Uterus (tissue), 4 donors: ENCODE measurements around the gene MS4A4A. TPM values are rescaled to one million over a fixed set of nuclear protein-coding genes. Genes with fewer than 3 reads are reported as not detected.

Source experiments
- DNase-seq, 2 donors: peaks; one replicate each; pipeline ENCODE4 v3.0.0-alpha.2; 2019 to 2020
- H3K27ac ChIP-seq, 2 donors: fragments of 200-600 bp; sonication (generic); 1 replicate in 1 of 2; 2 replicates in 1 of 2; pipeline ENCODE4 v1.5.1; 2016 to 2018
- H3K27me3 ChIP-seq, 2 donors: fragments of 200-600 bp; sonication (generic); one replicate each; pipeline ENCODE4 v1.5.1; 2018 to 2019; ENCODE audit warnings: control low read depth in 1 of 2
- H3K36me3 ChIP-seq, 2 donors: fragments of 200-600 bp; sonication (generic); one replicate each; pipeline ENCODE4 v1.5.1; 2019; ENCODE audit warnings: control low read depth in 1 of 2
- H3K4me1 ChIP-seq, 2 donors: fragments of 200-600 bp; sonication (generic); one replicate each; pipeline ENCODE4 v1.5.1; 2018 to 2019; ENCODE audit warnings: control low read depth in 1 of 2
- H3K4me3 ChIP-seq, 2 donors: fragments of 200-600 bp; sonication (generic); 1 replicate in 1 of 2; 2 replicates in 1 of 2; pipeline ENCODE4 v1.5.1; 2018 to 2019; ENCODE audit warnings: mild to moderate bottlenecking in 1 of 2
- H3K9me3 ChIP-seq, 2 donors: fragments of 200-600 bp; sonication (generic); one replicate each; pipeline ENCODE4 v1.5.1; 2019; ENCODE audit warnings: control low read depth in 1 of 2
- CTCF ChIP-seq, 4 experiments: fragments of 200-600 bp in 2 of 4; fragments of 450-650 bp in 2 of 4; sonication (generic) in 2 of 4; IDR thresholded peaks; one replicate each; pipeline ENCODE4 v1.5.1; 2016 to 2019; ENCODE audit warnings: antibody characterized with exemption in 4 of 4, mild to moderate bottlenecking in 2 of 4, moderate library complexity in 1 of 4
- POLR2A ChIP-seq, 2 donors: fragments of 450-650 bp; IDR thresholded peaks; one replicate each; pipeline ENCODE4 v1.6.1; 2016; ENCODE audit warnings: antibody characterized with exemption in 2 of 2, mild to moderate bottlenecking in 1 of 2, moderate library complexity in 1 of 2
- intact Hi-C: fragments of 100-400 bp; cut with DNase I; formaldehyde crosslinking; loops from one replicate; pipeline ENCODE4 v1.15.1; 2023; ENCODE audit warnings: low total_unique reads
- total RNA-seq, 4 donors: library from RNA; depleted of rRNA in 3 of 4; stranded (reverse); fragments of >200 nt in 3 of 4; gene quantifications; one replicate each; pipeline versions ENCODE4 v1.1.0 to v1.2.4, GENCODE V29; 2014 to 2023
- donor health status: DM: yes; HTN: yes; CAD: no.

MS4A4A gene
- total RNA-seq, 4 donors from 2014 or later, result 2.6 to 29.1 (median 14.3) TPM

DNA sequence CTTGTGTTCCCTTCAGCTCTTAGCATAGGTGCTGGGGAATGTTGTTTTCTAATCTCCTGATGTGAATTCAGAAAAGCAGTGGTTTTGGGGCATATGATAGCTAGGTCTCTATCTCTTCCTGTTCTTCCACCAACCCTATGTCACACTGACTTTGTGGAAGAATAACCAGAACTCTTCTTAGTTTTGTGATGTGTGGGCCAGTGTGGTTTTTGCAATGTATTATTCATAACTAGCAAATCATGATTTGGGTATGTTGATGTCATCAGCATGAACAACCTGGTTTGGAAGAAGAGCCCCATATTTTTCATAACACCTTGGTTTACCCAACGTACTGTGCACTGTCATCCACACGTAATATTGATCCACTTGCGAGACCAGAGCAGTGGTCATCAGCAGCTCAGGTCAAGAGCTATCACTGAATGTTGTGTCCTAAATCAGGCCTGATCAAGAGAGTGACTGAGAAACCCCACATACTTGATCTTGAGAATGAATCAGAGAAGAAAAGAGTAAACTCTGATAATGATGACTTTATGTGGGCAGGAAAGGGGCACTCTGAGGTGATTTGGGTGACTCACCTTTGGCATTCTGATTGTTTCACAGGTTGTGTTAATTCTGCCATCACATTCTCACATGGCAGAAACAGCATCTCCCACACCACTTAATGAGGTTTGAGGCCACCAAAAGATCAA, 27.2 kb downstream of the MS4A4A start:
- H3K4me3 ChIP-seq, result no peak overlapping the region
- no peaks in the 10 kb centered on the region for H3K27me3 ChIP-seq
- TF ChIP-seq POLR2A (IDR thresholded peaks at IDR 0.05), result no peak
- TF ChIP-seq CTCF (IDR thresholded peaks at IDR 0.05), result no peak
- H3K36me3 ChIP-seq, result no peaks in the 10 kb centered on the region
- no peak overlapping the region for H3K27ac ChIP-seq
- intact Hi-C loops, result no loop called here
- no peak for DNase-seq
- H3K9me3 ChIP-seq, result no peaks in the 10 kb centered on the region
- no peaks in the 10 kb centered on the region for H3K4me1 ChIP-seq

- no peak for DNase-seq
- no peak overlapping the region for H3K4me3 ChIP-seq
Observed at GRCh38 chr11:60310407-60310998, 30.0 kb downstream of the MS4A4A start.

DNA sequence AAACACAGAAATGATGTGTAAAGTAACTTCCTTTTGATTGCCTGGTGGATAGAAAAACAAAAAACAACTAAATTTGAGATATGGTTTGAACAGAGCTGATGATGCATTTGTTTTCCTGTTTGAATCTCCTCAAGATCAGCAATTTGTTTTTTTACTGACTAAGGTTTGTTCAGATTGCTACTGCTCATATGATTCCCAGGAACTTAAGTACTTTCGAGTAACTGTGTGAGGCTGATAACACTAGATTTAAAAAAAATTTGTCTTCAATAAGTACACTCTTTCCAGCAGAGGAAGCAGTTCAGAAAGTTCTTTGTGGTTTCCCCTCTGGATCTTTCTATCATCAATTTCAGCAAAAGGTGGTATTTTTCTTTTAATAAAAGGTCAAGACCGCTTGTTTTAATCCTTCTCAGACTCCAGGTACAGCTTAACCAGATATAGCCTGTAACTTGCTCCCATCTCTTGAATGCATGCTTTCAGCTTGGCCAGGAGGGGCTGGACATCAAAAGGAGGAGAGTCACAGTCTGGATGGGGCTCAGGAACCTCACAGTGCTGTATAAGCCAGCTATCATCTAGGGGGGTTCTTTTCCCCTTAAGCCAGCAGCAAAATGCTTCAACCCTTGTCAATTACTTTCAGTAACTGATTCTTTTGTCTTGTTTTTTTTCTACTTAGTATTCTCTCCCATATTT, 34.3 kb downstream of the MS4A4A start:
- intact Hi-C loops, result no loop called here
- TF ChIP-seq CTCF (IDR thresholded peaks at IDR 0.05) (no peak), POLR2A (IDR thresholded peaks at IDR 0.05) (no peak)
- DNase-seq, result no peak
- Histone ChIP-seq H3K27ac (no peak overlapping the region), H3K4me1 (no peaks in the 10 kb centered on the region), H3K36me3 (no peaks in the 10 kb centered on the region), H3K9me3 (no peaks in the 10 kb centered on the region), H3K27me3 (no peaks in the 10 kb centered on the region), H3K4me3 (no peak overlapping the region)

More at GRCh38 chr11:60310407-60310998, 30.0 kb downstream of the MS4A4A start:
- intact Hi-C loops, result no loop called here
- no peak overlapping the region for H3K27ac ChIP-seq
- no peaks in the 10 kb centered on the region for H3K9me3 ChIP-seq
- no peaks in the 10 kb centered on the region for H3K27me3 ChIP-seq
- no peaks in the 10 kb centered on the region for H3K36me3 ChIP-seq
- TF ChIP-seq POLR2A (IDR thresholded peaks at IDR 0.05) (no peak), CTCF (IDR thresholded peaks at IDR 0.05) (no peak)
- H3K4me1 ChIP-seq, result no peaks in the 10 kb centered on the region

GRCh38 chr11:60315871-60316270, 35.4 kb downstream of the MS4A4A start:
- no peak overlapping the region for H3K4me3 ChIP-seq
- H3K27ac ChIP-seq, result no peak overlapping the region
- H3K4me1 ChIP-seq, result no peaks in the 10 kb centered on the region
- DNase-seq, result no peak
- TF ChIP-seq CTCF (IDR thresholded peaks at IDR 0.05), result no peak
- intact Hi-C loops, result no loop called here
- no peaks in the 10 kb centered on the region for H3K9me3 ChIP-seq
- H3K27me3 ChIP-seq, result no peaks in the 10 kb centered on the region
- no peaks in the 10 kb centered on the region for H3K36me3 ChIP-seq

- intact Hi-C loops, result no loop called here
- Histone ChIP-seq H3K27me3 (no peaks in the 10 kb centered on the region), H3K4me1 (no peaks in the 10 kb centered on the region), H3K36me3 (no peaks in the 10 kb centered on the region), H3K9me3 (no peaks in the 10 kb centered on the region), H3K27ac (no peak overlapping the region), H3K4me3 (no peak overlapping the region)
- no peak for DNase-seq
- TF ChIP-seq CTCF (IDR thresholded peaks at IDR 0.05) (no peak), POLR2A (IDR thresholded peaks at IDR 0.05) (no peak)
Observed at GRCh38 chr11:60316317-60316716, 35.9 kb downstream of the MS4A4A start.
